ENCODE measurements around the gene BST1. TPM values are rescaled to one million over a fixed set of nuclear protein-coding genes. Genes with fewer than 3 reads are reported as not detected.

The BST1 gene
- total RNA-seq, 1 donor from 2014 or later, result not detected

- no peaks in the 10 kb centered on the region for H3K4me1 Mint-ChIP-seq (ENCODE audit: low read depth, unreplicated experiment)
- no peak overlapping the region for H3K27ac Mint-ChIP-seq (ENCODE audit: unreplicated experiment)
- no peaks in the 10 kb centered on the region for H3K36me3 Mint-ChIP-seq (ENCODE audit: unreplicated experiment)
- no peaks in the 10 kb centered on the region for H3K27me3 Mint-ChIP-seq (ENCODE audit: unreplicated experiment)
- no peak for TF ChIP-seq CTCF (IDR thresholded peaks at IDR 0.05; ENCODE audit: partially characterized antibody, unreplicated experiment)
- no peak for DNase-seq
- H3K4me3 Mint-ChIP-seq (ENCODE audit: unreplicated experiment), result no peak overlapping the region
- H3K9me3 Mint-ChIP-seq (ENCODE audit: unreplicated experiment), result no peaks in the 10 kb centered on the region
Measured at GRCh38 chr4:15714141-15714540, 11.3 kb downstream of the BST1 start.

GRCh38 chr4:15714646-15715435 is 12.0 kb downstream of the BST1 start:
- Mint-ChIP-seq H3K27ac (ENCODE audit: unreplicated experiment) (no peak overlapping the region), H3K4me3 (ENCODE audit: unreplicated experiment) (no peak overlapping the region), H3K36me3 (ENCODE audit: unreplicated experiment) (no peaks in the 10 kb centered on the region), H3K4me1 (ENCODE audit: low read depth, unreplicated experiment) (no peaks in the 10 kb centered on the region), H3K27me3 (ENCODE audit: unreplicated experiment) (no peaks in the 10 kb centered on the region), H3K9me3 (ENCODE audit: unreplicated experiment) (no peaks in the 10 kb centered on the region)
- TF ChIP-seq CTCF (IDR thresholded peaks at IDR 0.05; ENCODE audit: partially characterized antibody, unreplicated experiment), result no peak
- DNase-seq, result no peak

- Mint-ChIP-seq H3K9me3 (ENCODE audit: unreplicated experiment) (no peaks in the 10 kb centered on the region), H3K36me3 (ENCODE audit: unreplicated experiment) (no peaks in the 10 kb centered on the region), H3K4me1 (ENCODE audit: low read depth, unreplicated experiment) (no peaks in the 10 kb centered on the region), H3K4me3 (ENCODE audit: unreplicated experiment) (no peak overlapping the region), H3K27me3 (ENCODE audit: unreplicated experiment) (no peaks in the 10 kb centered on the region), H3K27ac (ENCODE audit: unreplicated experiment) (no peak overlapping the region)
- TF ChIP-seq CTCF (IDR thresholded peaks at IDR 0.05; ENCODE audit: partially characterized antibody, unreplicated experiment), result no peak
- no peak for DNase-seq
Measured at GRCh38 chr4:15716115-15716514, 13.2 kb downstream of the BST1 start.

GRCh38 chr4:15717086-15717485 is 14.2 kb downstream of the BST1 start:
- DNase-seq, result no peak
- no peaks in the 10 kb centered on the region for H3K36me3 Mint-ChIP-seq (ENCODE audit: unreplicated experiment)
- H3K4me3 Mint-ChIP-seq (ENCODE audit: unreplicated experiment), result no peak overlapping the region
- no peak overlapping the region for H3K27ac Mint-ChIP-seq (ENCODE audit: unreplicated experiment)
- no peaks in the 10 kb centered on the region for H3K4me1 Mint-ChIP-seq (ENCODE audit: low read depth, unreplicated experiment)
- no peaks in the 10 kb centered on the region for H3K9me3 Mint-ChIP-seq (ENCODE audit: unreplicated experiment)
- H3K27me3 Mint-ChIP-seq (ENCODE audit: unreplicated experiment), result no peaks in the 10 kb centered on the region
- TF ChIP-seq CTCF (IDR thresholded peaks at IDR 0.05; ENCODE audit: partially characterized antibody, unreplicated experiment), result no peak

- no peaks in the 10 kb centered on the region for H3K9me3 Mint-ChIP-seq (ENCODE audit: unreplicated experiment)
- H3K4me3 Mint-ChIP-seq (ENCODE audit: unreplicated experiment), result no peak overlapping the region
- H3K36me3 Mint-ChIP-seq (ENCODE audit: unreplicated experiment), result no peaks in the 10 kb centered on the region
- no peak overlapping the region for H3K27ac Mint-ChIP-seq (ENCODE audit: unreplicated experiment)
- H3K4me1 Mint-ChIP-seq (ENCODE audit: low read depth, unreplicated experiment), result no peaks in the 10 kb centered on the region
- DNase-seq, result no peak
- no peak for TF ChIP-seq CTCF (IDR thresholded peaks at IDR 0.05; ENCODE audit: partially characterized antibody, unreplicated experiment)
- H3K27me3 Mint-ChIP-seq (ENCODE audit: unreplicated experiment), result no peaks in the 10 kb centered on the region
Measured at GRCh38 chr4:15717657-15718416, 15.0 kb downstream of the BST1 start.
